Stimulated activated CD4-positive, alpha-beta T cell treated with anti-CD3 and anti-CD28 coated beads, Interleukin-15, amount 100 ng/mL, for 48 hours (primary cell): ENCODE data around the gene MRPL28.
"Not testable (repeated sequence)": the region's sequence is repeated elsewhere in the genome, so short reads cannot be mapped to it uniquely, and the experiment has no call there.

ENCODE experiments used
- DNase-seq, 2 donors: peaks; one replicate each; pipeline ENCODE4 v3.0.0-alpha.2; 2020; ENCODE audit warnings: low read depth in 2 of 2

MRPL28 gene

GRCh38 chr16:373848-374615 is 3.7 kb upstream of the MRPL28 start:
- DNase-seq, result no peak

GRCh38 chr16:373020-373598 is 2.8 kb upstream of the MRPL28 start:
- DNase-seq, result no peak

GRCh38 chr16:372302-372983 is 2.1 kb upstream of the MRPL28 start:
- no peak for DNase-seq

- no peak for DNase-seq
Observed at GRCh38 chr16:371515-372301, 1.4 kb upstream of the MRPL28 start.

GRCh38 chr16:370979-371514 is 709 bp upstream of the MRPL28 start:
- no peak for DNase-seq

GRCh38 chr16:369866-370436 is 387 bp downstream of the MRPL28 start:
- DNase-seq, result no peak

GRCh38 chr16:369275-369865 is 968 bp downstream of the MRPL28 start:
- no peak for DNase-seq

GRCh38 chr16:368388-369158 is 1.8 kb downstream of the MRPL28 start:
- no peak for DNase-seq

GRCh38 chr16:367333-367903 is 2.9 kb downstream of the MRPL28 start:
- DNase-seq, result no peak

- DNase-seq, result no peak
Observed at GRCh38 chr16:366476-366875, 3.9 kb downstream of the MRPL28 start.

- DNase-seq, result no peak
Observed at GRCh38 chr16:364595-365491, 5.5 kb downstream of the MRPL28 start.

- no peak for DNase-seq
Observed at GRCh38 chr16:363766-364490, 6.4 kb downstream of the MRPL28 start.

- no peak for DNase-seq
Observed at GRCh38 chr16:363110-363765, 7.1 kb downstream of the MRPL28 start.

GRCh38 chr16:362702-362999 is 7.7 kb downstream of the MRPL28 start:
- not testable (repeated sequence) for DNase-seq

- DNase-seq, result peak; percentile 52 to 59
Observed at GRCh38 chr16:361872-362701, 8.3 kb downstream of the MRPL28 start.

GRCh38 chr16:361341-361871 is 8.9 kb downstream of the MRPL28 start:
- DNase-seq, result no peak
